ENCODE measurements around the gene NLRP13. TPM values are rescaled to one million over a fixed set of nuclear protein-coding genes. Genes with fewer than 3 reads are reported as not detected.

Gene NLRP13
- polyA plus RNA-seq, 1 experiment: not detected

DNA sequence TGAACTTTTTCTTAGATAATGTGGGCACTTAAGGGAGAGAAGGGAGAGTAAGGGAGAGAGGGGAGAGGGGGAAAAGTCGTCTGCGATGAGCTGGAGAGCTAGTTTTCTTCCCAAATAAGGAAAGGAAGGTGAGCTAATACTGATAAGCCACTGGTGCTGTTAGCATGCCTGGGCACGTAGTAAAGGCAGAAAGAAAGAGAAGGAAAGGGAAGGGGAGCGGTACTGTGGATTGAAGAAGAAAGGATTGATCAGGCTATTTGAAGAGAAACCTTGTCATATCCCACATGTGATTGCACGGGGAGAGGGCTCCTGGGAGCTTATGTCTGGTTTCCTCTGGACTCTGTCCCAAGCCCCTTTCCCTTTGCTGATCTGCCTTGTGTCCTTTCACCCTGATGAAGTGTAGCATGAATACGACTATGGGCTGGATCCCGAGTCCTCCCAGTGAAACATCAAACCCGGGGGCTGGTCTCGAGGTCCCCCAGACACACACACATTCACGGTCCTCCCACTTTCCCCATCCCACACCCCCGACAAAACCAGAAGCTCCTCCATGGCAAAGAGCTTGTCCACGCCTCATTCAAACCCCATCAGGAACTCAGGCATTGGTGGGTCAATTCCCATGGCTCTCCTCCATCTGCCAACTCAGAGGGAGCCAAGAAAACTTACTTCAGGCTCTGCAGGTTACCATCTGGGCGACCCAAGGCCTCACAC is 30.6 kb downstream of the NLRP13 start:
- TF ChIP-seq, protein P1, sequence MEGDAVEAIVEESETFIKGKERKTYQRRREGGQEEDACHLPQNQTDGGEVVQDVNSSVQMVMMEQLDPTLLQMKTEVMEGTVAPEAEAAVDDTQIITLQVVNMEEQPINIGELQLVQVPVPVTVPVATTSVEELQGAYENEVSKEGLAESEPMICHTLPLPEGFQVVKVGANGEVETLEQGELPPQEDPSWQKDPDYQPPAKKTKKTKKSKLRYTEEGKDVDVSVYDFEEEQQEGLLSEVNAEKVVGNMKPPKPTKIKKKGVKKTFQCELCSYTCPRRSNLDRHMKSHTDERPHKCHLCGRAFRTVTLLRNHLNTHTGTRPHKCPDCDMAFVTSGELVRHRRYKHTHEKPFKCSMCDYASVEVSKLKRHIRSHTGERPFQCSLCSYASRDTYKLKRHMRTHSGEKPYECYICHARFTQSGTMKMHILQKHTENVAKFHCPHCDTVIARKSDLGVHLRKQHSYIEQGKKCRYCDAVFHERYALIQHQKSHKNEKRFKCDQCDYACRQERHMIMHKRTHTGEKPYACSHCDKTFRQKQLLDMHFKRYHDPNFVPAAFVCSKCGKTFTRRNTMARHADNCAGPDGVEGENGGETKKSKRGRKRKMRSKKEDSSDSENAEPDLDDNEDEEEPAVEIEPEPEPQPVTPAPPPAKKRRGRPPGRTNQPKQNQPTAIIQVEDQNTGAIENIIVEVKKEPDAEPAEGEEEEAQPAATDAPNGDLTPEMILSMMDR (IDR thresholded peaks at IDR 0.05; ENCODE audit: insufficient read depth, low read depth, low read length): no peak
- Histone ChIP-seq H3K4me3 (ENCODE audit: low read depth, low read length) (no peak overlapping the region), H3K36me3 (ENCODE audit: control insufficient read depth, insufficient read depth, low read length) (no peaks in the 10 kb centered on the region), H3K27me3 (ENCODE audit: control insufficient read depth, insufficient read depth, low read length) (no peaks in the 10 kb centered on the region)
- ChIA-PET CTCF (interaction anchor here (0.6 kb wide), 1 partner anchor 20 kb away, joined by 5 read pairs; no protein-coding TSS in a partner anchor), POLR2A (no interaction called here)
- DNase-seq (ENCODE audit: low read depth): no peak

DNA sequence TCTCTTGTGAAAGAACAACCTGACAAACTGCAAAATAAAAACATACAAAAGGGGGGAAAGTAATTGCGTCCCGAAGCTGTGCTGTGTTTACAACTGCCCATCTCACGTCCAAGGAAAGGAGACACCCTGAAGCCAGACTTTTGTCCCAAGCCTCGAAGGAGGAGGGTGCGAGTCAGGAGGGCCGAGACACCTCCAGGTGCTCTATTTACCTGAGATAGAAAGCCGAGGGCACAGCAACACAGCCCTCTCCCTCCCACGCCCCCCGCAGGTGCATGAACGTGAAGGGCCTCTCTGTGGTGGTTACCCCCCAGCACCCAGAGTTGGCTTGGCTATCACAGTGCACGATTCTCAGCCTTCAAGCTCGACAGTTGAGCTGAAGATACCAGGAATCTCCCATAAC is 33.2 kb downstream of the NLRP13 start:
- TF ChIP-seq, protein P1 (IDR thresholded peaks at IDR 0.05; ENCODE audit: insufficient read depth, low read depth, low read length): no peak
- no peak overlapping the region for H3K4me3 ChIP-seq (ENCODE audit: low read depth, low read length)
- POLR2A ChIA-PET: no interaction called here
- no peaks in the 10 kb centered on the region for H3K27me3 ChIP-seq (ENCODE audit: control insufficient read depth, insufficient read depth, low read length)
- no peak for DNase-seq (ENCODE audit: low read depth)
- no peaks in the 10 kb centered on the region for H3K36me3 ChIP-seq (ENCODE audit: control insufficient read depth, insufficient read depth, low read length)
- CTCF ChIA-PET: no interaction called here

DNA sequence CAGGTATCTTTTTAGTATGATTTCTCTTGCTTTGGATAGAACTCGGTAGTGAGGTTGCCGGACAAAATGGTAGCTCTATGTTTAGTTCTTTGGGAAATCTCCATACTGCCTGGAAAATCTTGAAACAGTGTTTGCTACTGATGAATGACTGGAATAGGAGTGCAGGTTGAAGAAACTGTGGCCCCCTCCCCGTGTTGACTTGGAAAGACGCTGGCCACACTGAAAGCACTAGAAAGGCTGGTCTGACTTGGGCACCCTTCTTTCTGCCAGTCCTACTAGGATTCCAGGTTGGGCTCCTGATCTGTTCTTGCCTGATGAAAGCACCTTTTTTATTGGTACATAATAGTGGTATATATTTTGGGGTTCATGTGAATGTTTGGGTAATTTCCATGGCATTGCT is 49.5 kb downstream of the NLRP13 start:
- no peak for DNase-seq (ENCODE audit: low read depth)
- POLR2A ChIA-PET: no interaction called here
- H3K27me3 ChIP-seq (ENCODE audit: control insufficient read depth, insufficient read depth, low read length): no peaks in the 10 kb centered on the region
- H3K36me3 ChIP-seq (ENCODE audit: control insufficient read depth, insufficient read depth, low read length): no peaks in the 10 kb centered on the region
- CTCF ChIA-PET: no interaction called here
- TF ChIP-seq, protein P1 (IDR thresholded peaks at IDR 0.05; ENCODE audit: insufficient read depth, low read depth, low read length): no peak
- no peak overlapping the region for H3K4me3 ChIP-seq (ENCODE audit: low read depth, low read length)

DNA sequence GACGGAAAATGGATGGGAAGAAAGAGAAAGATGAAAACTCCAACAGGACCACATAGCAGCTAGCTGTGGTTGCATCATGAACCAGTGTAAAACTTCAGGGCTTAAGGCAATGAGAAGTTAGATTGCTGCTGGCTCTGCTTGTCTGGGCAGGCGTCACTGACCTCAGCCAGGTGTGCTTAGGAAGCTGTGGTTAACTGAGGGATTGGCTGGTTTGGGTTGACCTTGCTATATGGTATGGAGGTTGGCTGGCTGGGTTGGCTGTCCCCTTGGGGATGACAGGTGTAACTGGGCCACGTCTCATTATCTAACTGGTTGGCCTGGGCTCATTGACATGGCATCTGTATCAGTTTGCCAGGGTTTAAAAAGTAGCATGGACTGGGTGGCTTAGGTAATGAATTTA is 54.9 kb downstream of the NLRP13 start:
- CTCF ChIA-PET: no interaction called here
- TF ChIP-seq, protein P1 (IDR thresholded peaks at IDR 0.05; ENCODE audit: insufficient read depth, low read depth, low read length): no peak
- Histone ChIP-seq H3K27me3 (ENCODE audit: control insufficient read depth, insufficient read depth, low read length) (no peaks in the 10 kb centered on the region), H3K36me3 (ENCODE audit: control insufficient read depth, insufficient read depth, low read length) (no peaks in the 10 kb centered on the region), H3K4me3 (ENCODE audit: low read depth, low read length) (no peak overlapping the region)
- POLR2A ChIA-PET: no interaction called here
- DNase-seq (ENCODE audit: low read depth): no peak

DNA sequence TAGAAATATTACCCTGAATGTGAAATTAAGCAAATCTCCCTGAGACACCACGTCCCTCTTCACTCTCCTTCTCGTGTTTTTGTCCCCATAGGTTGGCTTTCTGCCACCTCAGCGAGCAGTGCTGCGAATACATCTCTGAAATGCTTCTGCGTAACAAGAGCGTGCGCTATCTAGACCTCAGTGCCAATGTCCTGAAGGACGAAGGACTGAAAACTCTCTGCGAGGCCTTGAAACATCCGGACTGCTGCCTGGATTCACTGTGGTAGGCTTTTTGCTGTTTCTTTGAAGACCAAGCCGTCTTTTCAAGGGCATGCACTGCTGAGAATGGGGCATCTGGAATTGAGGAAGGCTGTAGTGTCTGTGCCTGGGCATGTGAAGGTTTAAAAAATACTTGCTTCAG is 61.4 kb downstream of the NLRP13 start:
- no peak overlapping the region for H3K4me3 ChIP-seq (ENCODE audit: low read depth, low read length)
- ChIA-PET POLR2A (no interaction called here), CTCF (no interaction called here)
- H3K27me3 ChIP-seq (ENCODE audit: control insufficient read depth, insufficient read depth, low read length): no peaks in the 10 kb centered on the region
- H3K36me3 ChIP-seq (ENCODE audit: control insufficient read depth, insufficient read depth, low read length): no peaks in the 10 kb centered on the region
- DNase-seq (ENCODE audit: low read depth): no peak
- TF ChIP-seq, protein P1 (IDR thresholded peaks at IDR 0.05; ENCODE audit: insufficient read depth, low read depth, low read length): no peak
